IgD-negative memory B cell (primary cell): Measurements from ENCODE around the gene TUBGCP3. TPM values are rescaled to one million over a fixed set of nuclear protein-coding genes. Genes with fewer than 3 reads are reported as not detected.

Experiments used
- polyA plus RNA-seq: library from polyadenylated mRNA; unstranded; fragments of 300-500 nt; fragmentation: Illumina TruSeq; gene quantifications from one replicate; pipeline ENCODE4 v1.2.3, GENCODE V29; 2021

Gene TUBGCP3
- polyA plus RNA-seq, 1 donor from 2014 or later: 17.9 TPM

Other genes with a start within 250 kb of the TUBGCP3 start
- not detected for gene SPACA7, start 211.8 kb downstream of the TUBGCP3 start, polyA plus RNA-seq
- 2.9 TPM for gene ATP11A, start 101.9 kb upstream of the TUBGCP3 start, polyA plus RNA-seq